ENCODE measurements around the gene FGF1.

FGF1 gene

DNA sequence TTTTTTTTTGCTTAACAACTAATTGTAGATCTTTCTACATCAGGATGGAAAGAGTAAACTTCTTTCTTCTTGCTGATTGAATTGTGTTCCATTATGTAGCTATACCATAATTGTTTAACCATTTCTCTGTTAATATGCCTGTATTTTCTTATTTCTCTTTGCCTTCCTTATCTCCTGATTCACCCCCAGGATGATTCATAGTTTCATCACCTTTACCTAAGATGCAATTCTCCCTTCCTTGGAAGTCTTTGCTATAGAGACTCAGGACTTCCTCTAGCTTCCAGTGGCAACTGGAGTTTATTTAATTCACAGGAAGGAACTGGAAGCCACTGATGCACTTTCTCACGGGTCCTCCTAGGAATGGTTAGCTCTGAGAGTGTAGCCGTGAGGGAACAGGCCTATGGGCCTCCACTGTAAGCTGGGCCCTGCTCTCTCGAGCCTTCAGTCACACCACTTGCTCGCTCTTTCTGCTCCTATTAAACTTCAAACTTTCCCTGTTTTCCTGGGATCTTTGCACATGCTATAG is 83.1 kb downstream of the FGF1 start:
- H3K27ac ChIP-seq = peak overlapping the region in 1 of 2 donors; percentile 42
- DNase-seq (ENCODE audit: low spot score) = no peak
- no peak overlapping the region for H3K4me3 ChIP-seq
- TF ChIP-seq, protein P1, sequence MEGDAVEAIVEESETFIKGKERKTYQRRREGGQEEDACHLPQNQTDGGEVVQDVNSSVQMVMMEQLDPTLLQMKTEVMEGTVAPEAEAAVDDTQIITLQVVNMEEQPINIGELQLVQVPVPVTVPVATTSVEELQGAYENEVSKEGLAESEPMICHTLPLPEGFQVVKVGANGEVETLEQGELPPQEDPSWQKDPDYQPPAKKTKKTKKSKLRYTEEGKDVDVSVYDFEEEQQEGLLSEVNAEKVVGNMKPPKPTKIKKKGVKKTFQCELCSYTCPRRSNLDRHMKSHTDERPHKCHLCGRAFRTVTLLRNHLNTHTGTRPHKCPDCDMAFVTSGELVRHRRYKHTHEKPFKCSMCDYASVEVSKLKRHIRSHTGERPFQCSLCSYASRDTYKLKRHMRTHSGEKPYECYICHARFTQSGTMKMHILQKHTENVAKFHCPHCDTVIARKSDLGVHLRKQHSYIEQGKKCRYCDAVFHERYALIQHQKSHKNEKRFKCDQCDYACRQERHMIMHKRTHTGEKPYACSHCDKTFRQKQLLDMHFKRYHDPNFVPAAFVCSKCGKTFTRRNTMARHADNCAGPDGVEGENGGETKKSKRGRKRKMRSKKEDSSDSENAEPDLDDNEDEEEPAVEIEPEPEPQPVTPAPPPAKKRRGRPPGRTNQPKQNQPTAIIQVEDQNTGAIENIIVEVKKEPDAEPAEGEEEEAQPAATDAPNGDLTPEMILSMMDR (IDR thresholded peaks at IDR 0.05) = no peak

DNA sequence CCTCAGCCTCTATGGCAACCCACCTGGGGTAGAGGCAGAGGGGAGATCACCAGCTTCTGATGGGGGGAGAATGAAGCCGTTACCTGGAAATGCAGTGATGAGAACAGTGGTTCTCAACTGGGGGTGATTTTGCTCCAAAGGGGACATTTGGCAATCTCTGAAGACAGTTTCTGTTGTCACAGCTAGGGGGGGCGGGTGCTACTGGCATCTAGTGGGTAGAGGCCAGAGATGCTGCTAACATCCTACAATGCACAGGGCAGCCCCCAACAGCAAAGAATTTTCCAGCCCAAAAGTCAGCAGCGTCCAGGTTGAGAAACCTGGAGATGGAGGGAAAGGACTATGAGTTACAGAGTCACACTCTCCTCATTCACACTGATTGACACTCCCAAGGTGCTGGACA is 84.5 kb downstream of the FGF1 start:
- H3K27ac ChIP-seq = peak overlapping the region; percentile 69 to 88
- peak overlapping the region; percentile 58 for H3K4me3 ChIP-seq
- TF ChIP-seq, protein P1 (IDR thresholded peaks at IDR 0.05) = no peak
- no peak for DNase-seq (ENCODE audit: low spot score)

DNA sequence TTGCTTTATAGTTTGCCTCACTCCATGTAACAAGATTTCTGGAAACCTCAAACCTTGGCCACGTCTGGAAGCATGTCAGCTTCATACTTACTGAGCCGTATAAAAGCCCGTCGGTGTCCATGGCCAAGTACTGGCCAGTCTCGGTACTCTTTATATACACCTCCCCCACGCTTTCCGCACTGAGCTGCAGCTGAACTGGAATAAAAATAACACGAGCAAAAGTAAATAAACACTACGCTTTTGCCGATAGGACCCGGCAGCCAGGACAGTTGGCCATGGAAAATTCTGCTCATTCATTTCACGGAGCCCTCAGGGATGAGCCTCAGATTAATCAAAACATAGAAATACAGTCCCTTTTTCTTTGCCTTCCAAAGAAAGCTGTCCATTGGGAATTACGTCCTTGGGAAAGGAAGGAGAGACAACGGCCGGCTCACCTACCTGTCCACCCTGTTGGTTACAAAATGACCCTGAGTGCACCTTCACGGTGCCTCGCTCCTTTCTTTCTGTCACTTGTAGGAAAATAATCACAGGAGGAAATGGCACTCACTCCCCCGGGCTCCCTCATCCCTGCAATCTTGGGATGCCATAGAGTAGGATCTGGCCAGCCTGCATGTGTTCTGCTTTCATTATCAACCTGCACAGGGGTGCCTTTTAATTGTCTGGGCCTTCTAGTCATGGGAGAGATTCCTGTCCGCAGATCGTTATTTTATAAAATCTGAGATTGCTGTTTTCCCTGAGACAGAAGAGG is 85.1 kb downstream of the FGF1 start:
- Histone ChIP-seq H3K4me3 (peak overlapping the region; percentile 58), H3K27ac (peak overlapping the region; percentile 69 to 88)
- peak; percentile 81 for DNase-seq (ENCODE audit: low spot score)
- TF ChIP-seq, protein P1 (IDR thresholded peaks at IDR 0.05) = no peak

DNA sequence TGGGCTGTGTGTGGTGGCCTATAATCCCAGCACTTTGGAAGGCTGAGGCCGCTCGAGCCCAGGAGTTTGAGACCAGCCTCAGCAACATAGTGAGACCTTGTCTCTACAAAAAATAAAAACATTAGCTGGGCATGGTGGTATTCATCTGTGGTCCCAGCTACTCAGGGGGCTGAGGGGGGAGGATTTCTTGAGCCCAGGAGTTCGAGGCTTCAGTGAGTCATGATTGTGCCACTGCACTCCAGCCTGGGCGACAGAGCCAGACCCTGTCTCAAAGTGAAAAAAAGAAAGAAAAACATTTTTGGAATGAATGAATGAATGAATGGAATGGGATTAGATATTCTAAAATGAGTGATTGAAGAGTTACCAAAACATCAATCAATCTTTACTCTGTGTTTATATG is 85.8 kb downstream of the FGF1 start:
- no peak for DNase-seq (ENCODE audit: low spot score)
- Histone ChIP-seq H3K4me3 (peak overlapping the region; percentile 58), H3K27ac (peak overlapping the region; percentile 69 to 88)
- TF ChIP-seq, protein P1 (IDR thresholded peaks at IDR 0.05) = no peak

DNA sequence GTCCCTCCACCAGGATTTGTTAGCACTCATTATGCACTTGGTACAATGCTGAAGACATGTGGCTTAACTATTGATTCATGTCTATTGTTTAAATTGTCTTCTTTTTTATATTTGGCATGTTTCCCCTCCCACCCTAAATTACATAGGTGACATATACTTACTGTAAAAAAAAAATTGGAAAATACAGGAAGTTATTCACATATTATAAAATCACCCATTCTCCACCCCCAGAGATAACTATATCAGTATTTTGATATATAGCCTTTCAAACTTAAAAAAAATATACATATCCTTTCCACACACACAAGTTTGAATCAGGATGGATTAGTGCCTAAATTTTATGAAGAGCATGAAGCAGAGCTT is 87.6 kb downstream of the FGF1 start:
- Histone ChIP-seq H3K27ac (peak overlapping the region in 1 of 2 donors; percentile 10), H3K4me3 (no peak overlapping the region)
- DNase-seq (ENCODE audit: low spot score) = no peak
- TF ChIP-seq, protein P1 (IDR thresholded peaks at IDR 0.05) = no peak

DNA sequence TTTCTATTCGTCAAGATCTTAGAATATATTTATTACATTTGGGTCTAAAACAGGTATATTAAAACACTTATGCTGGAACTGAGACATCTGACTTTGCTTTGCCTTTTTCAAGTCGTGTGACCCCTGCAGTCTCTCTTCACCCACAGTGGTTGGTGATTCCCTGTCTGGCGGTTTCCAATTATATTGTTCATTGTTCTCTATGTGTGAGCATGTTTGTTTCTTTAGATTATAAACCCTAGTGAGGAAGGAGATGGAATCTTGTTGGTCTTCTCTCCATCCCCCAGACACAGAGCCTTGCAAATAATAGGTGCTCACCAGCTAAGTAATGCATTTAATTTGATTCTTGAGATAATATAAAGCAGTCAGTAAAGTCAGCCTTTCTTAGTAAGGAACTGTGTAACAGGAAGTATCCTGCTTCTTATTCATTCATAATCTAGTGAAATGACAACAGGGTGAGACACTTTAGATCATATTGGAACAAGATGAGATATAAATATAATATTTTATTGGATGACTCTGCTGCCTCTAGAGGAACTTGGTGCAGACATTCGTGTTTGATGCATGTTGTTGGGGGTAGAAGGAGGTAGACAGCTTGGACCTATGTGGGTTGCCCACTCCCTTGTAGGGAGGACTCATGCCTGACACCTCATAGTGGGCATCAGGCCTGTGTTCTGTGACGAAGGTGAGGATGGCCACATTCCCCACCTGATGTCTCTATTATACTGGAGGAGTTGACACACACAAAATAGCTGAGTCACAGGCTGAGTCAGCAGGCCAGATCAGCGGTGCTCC is 88.1 kb downstream of the FGF1 start:
- peak overlapping the region in 1 of 2 donors; percentile 10 for H3K27ac ChIP-seq
- no peak overlapping the region for H3K4me3 ChIP-seq
- no peak for DNase-seq (ENCODE audit: low spot score)
- TF ChIP-seq, protein P1 (IDR thresholded peaks at IDR 0.05) = no peak
